HCT116 (cell line): Measurements from ENCODE around the gene C10orf90. TPM values are rescaled to one million over a fixed set of nuclear protein-coding genes. Genes with fewer than 3 reads are reported as not detected.

Experiments
- ATAC-seq: fragments of 200-7000 bp; cut with Tn5 transposase; 2 replicates; pipeline ENCODE4 v1.9.1; 2020; ENCODE audit warnings: mild to moderate bottlenecking, moderate library complexity
- BruUV-seq: library from RNA; stranded (reverse); fragments of 400-500 nt; replicated peaks from 2 replicates; lab custom pipeline; 2021; lab: Mats Ljungman, UMichigan
- CTCF ChIA-PET: fragments of 300-600 bp; sonication (Branson Sonifier 250); formaldehyde crosslinking; loops from one replicate; lab custom pipeline; 2021; ENCODE audit warnings: antibody characterized with exemption; lab: Charles Lee
- POLR2A ChIA-PET: fragments of 300-600, 350-600 bp; sonication (Branson Sonifier 250); formaldehyde crosslinking; loops from one replicate; lab custom pipeline; 2021; ENCODE audit warnings: antibody characterized with exemption; lab: Charles Lee
- RAD21 ChIA-PET, 2 experiments: fragments of 300-600 bp; sonication (Branson Sonifier 250); formaldehyde crosslinking; loops; one replicate each; lab custom pipeline; 2023; ENCODE audit warnings: low total read pairs in 2 of 2; ENCODE audit not compliant: uncharacterized antibody in 2 of 2, unreplicated experiment in 2 of 2, low non-redundant PET in 1 of 2; lab: Charles Lee
- DNase-seq: peaks from one replicate; pipeline ENCODE4 v3.0.0-alpha.2; 2010; ENCODE audit warnings: low read depth, low spot score
- H2AFZ ChIP-seq: fragments of 200-600 bp; shearing (Covaris generic), sonication (generic); 2 replicates; pipeline ENCODE4 v1.6.1; 2017; ENCODE audit warnings: low read depth, mixed run types, mixed read lengths, antibody characterized with exemption, low read length; ENCODE audit not compliant: poor library complexity, severe bottlenecking
- H3K27ac ChIP-seq: 2 replicates; pipeline ENCODE4 v1.5.1; 2012; ENCODE audit warnings: low read depth, low read length
- H3K27me3 ChIP-seq: fragments of 200-600 bp; sonication (generic); 2 replicates; pipeline ENCODE4 v1.6.1; 2016; ENCODE audit warnings: mixed run types, low read length, mixed read lengths; ENCODE audit not compliant: insufficient read depth
- H3K36me3 ChIP-seq, 2 experiments: fragments of 200-500 bp in 1 of 2; fragments of 200-600 bp in 1 of 2; sonication (Bioruptor generic) in 1 of 2; sonication (generic) in 1 of 2; 2 replicates each; pipeline versions ENCODE4 v1.5.1 to v1.6.1; 2014 to 2016; ENCODE audit warnings: low read length in 2 of 2, inconsistent platforms in 1 of 2, mixed read lengths in 1 of 2, mixed run types in 1 of 2; ENCODE audit not compliant: insufficient read depth in 2 of 2, control insufficient read depth in 1 of 2
- H3K4me1 ChIP-seq, 2 experiments: fragments of 200-600 bp in 1 of 2; sonication (generic) in 1 of 2; 2 replicates each; pipeline versions ENCODE4 v1.5.1 to v1.6.1; 2012 to 2017; ENCODE audit warnings: low read length in 2 of 2, inconsistent platforms in 1 of 2, mild to moderate bottlenecking in 1 of 2, mixed read lengths in 1 of 2, mixed run types in 1 of 2, moderate library complexity in 1 of 2; ENCODE audit not compliant: insufficient read depth in 2 of 2, control insufficient read depth in 1 of 2
- H3K4me2 ChIP-seq: fragments of 200-600 bp; sonication (generic); 2 replicates; pipeline ENCODE4 v1.6.1; 2017; ENCODE audit warnings: mixed run types, low read length, mixed read lengths
- H3K4me3 ChIP-seq, 2 experiments: fragments of 200-600 bp in 1 of 2; sonication (generic) in 1 of 2; replicated peaks in 1 of 2; 2 replicates each; pipeline ENCODE4 v1.5.1; 2011 to 2016; ENCODE audit warnings: low read length in 2 of 2, control low read depth in 1 of 2, low read depth in 1 of 2, mild to moderate bottlenecking in 1 of 2, mixed read lengths in 1 of 2, mixed run types in 1 of 2
- H3K79me2 ChIP-seq: fragments of 200-600 bp; sonication (generic); 2 replicates; pipeline ENCODE4 v1.6.1; 2017; ENCODE audit warnings: mild to moderate bottlenecking, mixed run types, low read length, moderate library complexity, mixed read lengths; ENCODE audit not compliant: insufficient read depth
- H3K9ac ChIP-seq: fragments of 200-600 bp; sonication (generic); 2 replicates; pipeline ENCODE4 v1.6.1; 2016; ENCODE audit warnings: low read length, mixed read lengths
- H3K9me2 ChIP-seq: fragments of 200-600 bp; sonication (generic), shearing (Covaris generic); 2 replicates; pipeline ENCODE4 v1.6.1; 2017; ENCODE audit warnings: mixed run types, mild to moderate bottlenecking, moderate library complexity; ENCODE audit not compliant: insufficient read depth
- H3K9me3 ChIP-seq, 2 experiments: fragments of 200-500 bp in 1 of 2; fragments of 200-600 bp in 1 of 2; sonication (Bioruptor generic) in 1 of 2; sonication (generic) in 1 of 2; 2 replicates each; pipeline ENCODE4 v1.6.1; 2014 to 2017; ENCODE audit warnings: low read length in 2 of 2, mixed read lengths in 2 of 2, inconsistent platforms in 1 of 2, low read depth in 1 of 2, mild to moderate bottlenecking in 1 of 2, mixed run types in 1 of 2, moderate library complexity in 1 of 2; ENCODE audit not compliant: control insufficient read depth in 1 of 2, insufficient read depth in 1 of 2
- H4K20me1 ChIP-seq: fragments of 200-600 bp; sonication (generic), shearing (Covaris generic); 2 replicates; pipeline ENCODE4 v1.6.1; 2017; ENCODE audit warnings: mixed run types, mild to moderate bottlenecking, moderate library complexity; ENCODE audit not compliant: insufficient read depth
- ATF3 ChIP-seq: IDR thresholded peaks from 2 replicates; pipeline ENCODE4 v1.6.1; 2012
- CEBPB ChIP-seq: IDR thresholded peaks from 2 replicates; pipeline ENCODE4 v1.6.1; 2012; ENCODE audit warnings: low read depth
- CTCF ChIP-seq, 3 experiments: fragments of 200-600 bp in 1 of 3; sonication (generic) in 1 of 3; IDR thresholded peaks in 2 of 3; conservative IDR thresholded peaks in 1 of 3; 2 replicates each; pipeline ENCODE4 v1.5.1; 2012 to 2017; ENCODE audit warnings: low read depth in 2 of 3, low read length in 2 of 3, antibody characterized with exemption in 1 of 3, borderline replicate concordance in 1 of 3, control low read depth in 1 of 3, mild to moderate bottlenecking in 1 of 3, mixed read lengths in 1 of 3, mixed run types in 1 of 3, moderate library complexity in 1 of 3; ENCODE audit not compliant: insufficient read depth in 1 of 3
- EZH2 ChIP-seq: fragments of 200-600 bp; sonication (generic); IDR thresholded peaks from 2 replicates; pipeline ENCODE4 v1.6.1; 2017; ENCODE audit warnings: antibody characterized with exemption, mixed run types
- REST ChIP-seq: IDR thresholded peaks from 2 replicates; pipeline ENCODE4 v1.6.1; 2012; ENCODE audit warnings: low read depth
- SIN3A ChIP-seq: IDR thresholded peaks from 2 replicates; pipeline ENCODE4 v1.6.1; 2012; ENCODE audit warnings: low read depth
- TCF7L2 ChIP-seq: IDR thresholded peaks from 2 replicates; pipeline ENCODE4 v1.7.0; 2011; ENCODE audit warnings: borderline replicate concordance, inconsistent platforms; ENCODE audit not compliant: insufficient read depth, insufficient read length; ENCODE audit errors: extremely low read depth
- YY1 ChIP-seq: IDR thresholded peaks from 2 replicates; pipeline ENCODE4 v1.6.1; 2011; ENCODE audit warnings: low read length, low read depth, moderate library complexity, mild to moderate bottlenecking; ENCODE audit not compliant: insufficient replicate concordance; ENCODE audit errors: extremely low read depth
- intact Hi-C: fragments of 100-400 bp; cut with micrococcal nuclease; formaldehyde crosslinking; loops from 2 replicates; pipeline ENCODE4 v1.10.0; 2022
- total RNA-seq: library from RNA; stranded (reverse); gene quantifications from one replicate; pipeline ENCODE4 v1.2.1, GENCODE V29; 2021; ENCODE audit not compliant: unreplicated experiment

Gene C10orf90
- total RNA-seq, 1 experiment from 2014 or later = not detected

GRCh38 chr10:126650161-126650560 lies 20.3 kb downstream of the C10orf90 start:
- ATAC-seq (no peak), DNase-seq (no peak)
- Histone ChIP-seq H3K9me2 (no peaks in the 10 kb centered on the region), H3K9ac (no peak overlapping the region), H3K79me2 (no peaks in the 10 kb centered on the region), H3K27me3 (peaks cover 49% of the 10 kb centered on the region), H3K27ac (no peak overlapping the region), H3K4me2 (no peak overlapping the region), H4K20me1 (no peaks in the 10 kb centered on the region), H2AFZ (no peak overlapping the region), H3K4me1 (no peaks in the 10 kb centered on the region), H3K36me3 (no peaks in the 10 kb centered on the region), H3K9me3 (no peaks in the 10 kb centered on the region), H3K4me3 (no peak overlapping the region)
- RAD21 ChIA-PET = no interaction called here
- BruUV-seq = no TSS peak
- POLR2A ChIA-PET = no interaction called here
- TF ChIP-seq TCF7L2 = no peak
- no peak for TF ChIP-seq SIN3A
- TF ChIP-seq ATF3 = no peak
- no peak for TF ChIP-seq YY1
- no peak for TF ChIP-seq CTCF (IDR thresholded peaks at IDR 0.05 in 2 of 3, conservative IDR thresholded peaks at IDR 0.05 in 1 of 3; ENCODE audit: borderline replicate concordance in 1 of 3, insufficient read depth in 1 of 3, low read depth in 2 of 3, low read length in 2 of 3)
- TF ChIP-seq EZH2 = no peak
- TF ChIP-seq REST = no peak
- TF ChIP-seq CEBPB = no peak
- intact Hi-C loops = no loop called here
- CTCF ChIA-PET = no interaction called here
